Hepatocyte (in vitro differentiated cells): ENCODE results near the gene ETV3. TPM values are rescaled to one million over a fixed set of nuclear protein-coding genes. Genes with fewer than 3 reads are reported as not detected.
A peak's percentile ranks its signal among the peaks of the same experiment; 100 is the strongest.

Source experiments
- DNase-seq: peaks from one replicate; pipeline ENCODE4 v3.0.0-alpha.2; 2016; ENCODE audit warnings: low spot score
- H2AFZ ChIP-seq: fragments of 200-600 bp; sonication (generic); 2 replicates; pipeline ENCODE4 v1.6.0; 2016; ENCODE audit warnings: antibody characterized with exemption, mild to moderate bottlenecking
- H3K27ac ChIP-seq: fragments of 200-600 bp; sonication (generic); 2 replicates; pipeline ENCODE4 v1.5.1; 2016; ENCODE audit warnings: mild to moderate bottlenecking
- H3K27me3 ChIP-seq: fragments of 200-600 bp; sonication (generic); 2 replicates; pipeline ENCODE4 v1.6.1; 2016
- H3K36me3 ChIP-seq: fragments of 200-600 bp; sonication (generic); replicated peaks from 2 replicates; pipeline ENCODE4 v1.5.1; 2016; ENCODE audit warnings: low read depth; ENCODE audit not compliant: insufficient read depth
- H3K4me1 ChIP-seq: fragments of 200-600 bp; sonication (generic); 2 replicates; pipeline ENCODE4 v1.5.1; 2016; ENCODE audit warnings: mild to moderate bottlenecking, moderate library complexity; ENCODE audit not compliant: insufficient read depth
- H3K4me2 ChIP-seq: fragments of 200-600 bp; sonication (generic); 2 replicates; pipeline ENCODE4 v1.6.0; 2016
- H3K4me3 ChIP-seq: fragments of 200-600 bp; sonication (generic); 2 replicates; pipeline ENCODE4 v1.5.1; 2016; ENCODE audit warnings: mild to moderate bottlenecking
- H3K79me2 ChIP-seq: fragments of 200-600 bp; sonication (generic); 2 replicates; pipeline ENCODE4 v1.6.0; 2017; ENCODE audit warnings: mild to moderate bottlenecking
- H3K9me2 ChIP-seq: fragments of 200-600 bp; sonication (generic); replicated peaks from 2 replicates; pipeline ENCODE4 v1.6.0; 2017; ENCODE audit warnings: mild to moderate bottlenecking; ENCODE audit not compliant: insufficient read depth
- H3K9me3 ChIP-seq: fragments of 200-600 bp; sonication (generic); 2 replicates; pipeline ENCODE4 v1.5.1; 2016; ENCODE audit warnings: low read depth, mild to moderate bottlenecking
- H4K20me1 ChIP-seq: fragments of 200-600 bp; sonication (generic); 2 replicates; pipeline ENCODE4 v1.6.0; 2016; ENCODE audit warnings: mild to moderate bottlenecking; ENCODE audit not compliant: insufficient read depth, poor library complexity, severe bottlenecking
- EZH2 ChIP-seq: fragments of 200-600 bp; sonication (generic); IDR thresholded peaks from 2 replicates; pipeline ENCODE4 v1.6.1; 2016; ENCODE audit warnings: antibody characterized with exemption, mild to moderate bottlenecking, borderline replicate concordance
- EZH2phosphoT487 ChIP-seq: fragments of 200-600 bp; sonication (generic); IDR thresholded peaks from one replicate; pipeline ENCODE4 v1.6.1; 2018; ENCODE audit warnings: antibody characterized with exemption, mild to moderate bottlenecking, low read depth, moderate library complexity; ENCODE audit not compliant: unreplicated experiment, severe bottlenecking
- WGBS: methylation state at CpG from one replicate; pipeline ENCODE4 v1.1.6; 2016; ENCODE audit warnings: low lambda C conversion rate; ENCODE audit errors: missing lambda C conversion rate; 5-methylcytosine and 5-hydroxymethylcytosine counted together
- polyA plus RNA-seq: library from polyadenylated mRNA; unstranded; fragments of >200 nt; fragmentation: Nextera tagmentation; extraction: Ambion mirVana; gene quantifications from 2 replicates; pipeline ENCODE4 v1.2.1, GENCODE V29; 2016
- total RNA-seq: library from RNA; depleted of rRNA; stranded (reverse); fragments of >200 nt; gene quantifications from 2 replicates; pipeline ENCODE4 v1.2.3, GENCODE V29; 2014
- TF ChIP-seq, protein P1 (sequence below): fragments of 200-600 bp; sonication (generic); IDR thresholded peaks from 2 replicates; pipeline ENCODE4 v1.5.1; 2016; ENCODE audit warnings: antibody characterized with exemption, mild to moderate bottlenecking; ENCODE audit not compliant: poor library complexity

The ETV3 gene
- total and polyA plus RNA-seq, 2 experiments from 2014 or later, result 8.4 to 17.6 TPM

DNA sequence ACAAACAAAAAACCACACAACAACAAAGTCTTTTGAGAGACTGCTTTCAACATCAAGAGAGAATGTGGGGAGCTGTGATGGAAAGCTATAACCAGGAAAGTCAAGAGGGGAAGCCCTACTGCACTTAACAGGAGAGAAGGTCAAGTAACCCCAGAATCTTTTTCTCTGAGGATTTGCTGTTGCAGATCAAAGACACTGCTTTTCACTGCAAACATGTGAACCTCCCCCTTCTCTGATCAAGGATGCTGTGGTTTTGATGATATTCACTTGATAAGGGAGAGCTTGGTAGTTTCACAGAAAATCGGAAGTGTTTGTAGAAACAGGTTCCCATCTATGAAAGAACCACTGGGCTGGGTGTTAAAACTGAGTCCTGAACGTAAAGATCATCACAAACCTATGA lies 4.8 kb downstream of the ETV3 start:
- Histone ChIP-seq H3K79me2 (peaks cover 49% of the 10 kb centered on the region), H3K36me3 (no peaks in the 10 kb centered on the region), H3K4me3 (no peak overlapping the region), H3K4me1 (peaks cover 26% of the 10 kb centered on the region), H3K27ac (no peak overlapping the region), H3K4me2 (no peak overlapping the region), H3K9me2 (no peaks in the 10 kb centered on the region), H4K20me1 (peaks cover 21% of the 10 kb centered on the region), H3K9me3 (no peaks in the 10 kb centered on the region), H2AFZ (no peak overlapping the region), H3K27me3 (no peaks in the 10 kb centered on the region)
- 69% methylated on average over 2 of the region's 2 CpGs for WGBS
- DNase-seq, result no peak
- TF ChIP-seq EZH2phosphoT487, result no peak
- TF ChIP-seq, protein P1, sequence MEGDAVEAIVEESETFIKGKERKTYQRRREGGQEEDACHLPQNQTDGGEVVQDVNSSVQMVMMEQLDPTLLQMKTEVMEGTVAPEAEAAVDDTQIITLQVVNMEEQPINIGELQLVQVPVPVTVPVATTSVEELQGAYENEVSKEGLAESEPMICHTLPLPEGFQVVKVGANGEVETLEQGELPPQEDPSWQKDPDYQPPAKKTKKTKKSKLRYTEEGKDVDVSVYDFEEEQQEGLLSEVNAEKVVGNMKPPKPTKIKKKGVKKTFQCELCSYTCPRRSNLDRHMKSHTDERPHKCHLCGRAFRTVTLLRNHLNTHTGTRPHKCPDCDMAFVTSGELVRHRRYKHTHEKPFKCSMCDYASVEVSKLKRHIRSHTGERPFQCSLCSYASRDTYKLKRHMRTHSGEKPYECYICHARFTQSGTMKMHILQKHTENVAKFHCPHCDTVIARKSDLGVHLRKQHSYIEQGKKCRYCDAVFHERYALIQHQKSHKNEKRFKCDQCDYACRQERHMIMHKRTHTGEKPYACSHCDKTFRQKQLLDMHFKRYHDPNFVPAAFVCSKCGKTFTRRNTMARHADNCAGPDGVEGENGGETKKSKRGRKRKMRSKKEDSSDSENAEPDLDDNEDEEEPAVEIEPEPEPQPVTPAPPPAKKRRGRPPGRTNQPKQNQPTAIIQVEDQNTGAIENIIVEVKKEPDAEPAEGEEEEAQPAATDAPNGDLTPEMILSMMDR, result no peak
- no peak for TF ChIP-seq EZH2

GRCh38 chr1:157132616-157133167 lies 5.5 kb downstream of the ETV3 start:
- H3K9me2 ChIP-seq, result no peaks in the 10 kb centered on the region
- H3K4me1 ChIP-seq, result peaks cover 26% of the 10 kb centered on the region
- H3K36me3 ChIP-seq, result no peaks in the 10 kb centered on the region
- H3K27me3 ChIP-seq, result no peaks in the 10 kb centered on the region
- H3K4me3 ChIP-seq, result no peak overlapping the region
- H4K20me1 ChIP-seq, result peaks cover 21% of the 10 kb centered on the region
- H3K4me2 ChIP-seq, result no peak overlapping the region
- WGBS, result 67% methylated on average over 2 of the region's 2 CpGs
- no peak overlapping the region for H2AFZ ChIP-seq
- H3K27ac ChIP-seq, result peak overlapping the region; percentile 68
- peaks cover 52% of the 10 kb centered on the region for H3K79me2 ChIP-seq
- TF ChIP-seq, protein P1, result no peak
- TF ChIP-seq EZH2phosphoT487, result no peak
- no peak for TF ChIP-seq EZH2
- no peaks in the 10 kb centered on the region for H3K9me3 ChIP-seq
- DNase-seq, result no peak

- peak overlapping the region; percentile 68 for H3K27ac ChIP-seq
- no peaks in the 10 kb centered on the region for H3K9me2 ChIP-seq
- H3K9me3 ChIP-seq, result no peaks in the 10 kb centered on the region
- H3K4me2 ChIP-seq, result no peak overlapping the region
- no peak for DNase-seq
- no peaks in the 10 kb centered on the region for H3K27me3 ChIP-seq
- H3K4me1 ChIP-seq, result peaks cover 26% of the 10 kb centered on the region
- TF ChIP-seq EZH2phosphoT487 (no peak), EZH2 (no peak)
- TF ChIP-seq, protein P1, result no peak
- H4K20me1 ChIP-seq, result peaks cover 16% of the 10 kb centered on the region
- no peaks in the 10 kb centered on the region for H3K36me3 ChIP-seq
- H2AFZ ChIP-seq, result no peak overlapping the region
- H3K4me3 ChIP-seq, result no peak overlapping the region
- H3K79me2 ChIP-seq, result peaks cover 50% of the 10 kb centered on the region
- WGBS, result 76% methylated on average over 5 of the region's 5 CpGs
Measured at GRCh38 chr1:157132111-157132510, 6.1 kb downstream of the ETV3 start.
